HL-60 (cell line): ENCODE results near the gene SHISA6.

Experiments used
- DNase-seq, 2 experiments: peaks; one replicate each; pipeline ENCODE4 v3.0.0-alpha.2; 2010 to 2020; ENCODE audit warnings: low read depth in 1 of 2, low spot score in 1 of 2
- H3K27ac ChIP-seq: fragments of 250-450 bp; sonication (Bioruptor Pico); replicated peaks from 2 replicates; pipeline ENCODE4 v1.5.1; 2020; ENCODE audit warnings: mild to moderate bottlenecking, moderate library complexity
- H3K27me3 ChIP-seq: fragments of 250-450 bp; sonication (Bioruptor Pico); 2 replicates; pipeline ENCODE4 v1.5.1; 2021; ENCODE audit warnings: mild to moderate bottlenecking, moderate library complexity; ENCODE audit not compliant: insufficient read depth, poor library complexity, severe bottlenecking
- H3K4me3 ChIP-seq: replicated peaks from 2 replicates; pipeline ENCODE4 v1.5.1; 2011; ENCODE audit warnings: mild to moderate bottlenecking, control low read depth, low read length; ENCODE audit not compliant: insufficient read depth
- CTCF ChIP-seq: IDR thresholded peaks from one replicate; pipeline ENCODE4 v1.5.1; 2011; ENCODE audit warnings: low read length, control low read depth, inconsistent platforms; ENCODE audit not compliant: insufficient read depth
- GABPA ChIP-seq: IDR thresholded peaks from 2 replicates; pipeline ENCODE4 v1.6.1; 2012; ENCODE audit warnings: low read depth
- POLR2AphosphoS5 ChIP-seq: IDR thresholded peaks from 2 replicates; pipeline ENCODE4 v1.6.1; 2012; ENCODE audit warnings: low read depth
- REST ChIP-seq: IDR thresholded peaks from 2 replicates; pipeline ENCODE4 v1.6.1; 2012; ENCODE audit warnings: low read depth; ENCODE audit not compliant: insufficient replicate concordance
- SPI1 ChIP-seq: IDR thresholded peaks from 2 replicates; pipeline ENCODE4 v1.6.1; 2012; ENCODE audit warnings: low read depth, mild to moderate bottlenecking, borderline replicate concordance

The SHISA6 gene

GRCh38 chr17:11387610-11388009 is 146.6 kb downstream of the SHISA6 start:
- Histone ChIP-seq H3K4me3 (no peak overlapping the region), H3K27me3 (no peaks in the 10 kb centered on the region), H3K27ac (no peak overlapping the region)
- TF ChIP-seq GABPA (no peak), REST (no peak), SPI1 (no peak), CTCF (no peak), POLR2AphosphoS5 (no peak)
- no peak for DNase-seq

GRCh38 chr17:11388054-11388453 is 147.0 kb downstream of the SHISA6 start:
- no peak for DNase-seq
- Histone ChIP-seq H3K27ac (no peak overlapping the region), H3K27me3 (no peaks in the 10 kb centered on the region), H3K4me3 (no peak overlapping the region)
- TF ChIP-seq REST (no peak), GABPA (no peak), SPI1 (no peak), POLR2AphosphoS5 (no peak), CTCF (no peak)

- no peak for DNase-seq
- TF ChIP-seq REST (no peak), POLR2AphosphoS5 (no peak), SPI1 (no peak), CTCF (no peak), GABPA (no peak)
- Histone ChIP-seq H3K27ac (no peak overlapping the region), H3K27me3 (no peaks in the 10 kb centered on the region), H3K4me3 (no peak overlapping the region)
Observed at GRCh38 chr17:11389583-11389982, 148.6 kb downstream of the SHISA6 start.
